ENCODE data around the gene TERB1.

GRCh38 chr16:66740533-66740932, 60.9 kb downstream of the TERB1 start:
- no peak for TF ChIP-seq POLR2A (IDR thresholded peaks at IDR 0.05)
- TF ChIP-seq EP300 (IDR thresholded peaks at IDR 0.05), result no peak
- no peak for TF ChIP-seq CTCF (IDR thresholded peaks at IDR 0.05)
- no peak for TF ChIP-seq POLR2AphosphoS5 (IDR thresholded peaks at IDR 0.05)
